HepG2 (cell line): ENCODE data around the gene TRAPPC3. TPM values are rescaled to one million over a fixed set of nuclear protein-coding genes. Genes with fewer than 3 reads are reported as not detected.
A peak's percentile ranks its signal among the peaks of the same experiment; 100 is the strongest.

Source experiments
- ATF5 ChIP-seq: sonication (generic); formaldehyde crosslinking; IDR thresholded peaks from 2 replicates; pipeline ENCODE4 v1.4.0; 2020; ENCODE audit warnings: mild to moderate bottlenecking, low read depth, missing genetic modification reagents
- ATM ChIP-seq: fragments of 450-650 bp; IDR thresholded peaks from 2 replicates; pipeline ENCODE4 v1.7.1; 2017; ENCODE audit warnings: mild to moderate bottlenecking, borderline replicate concordance
- BRD4 ChIP-seq: sonication (generic); formaldehyde crosslinking; IDR thresholded peaks from 2 replicates; pipeline ENCODE4 v1.4.0; 2020; ENCODE audit warnings: missing genetic modification reagents
- DBP ChIP-seq: sonication (generic); formaldehyde crosslinking; IDR thresholded peaks from 2 replicates; pipeline ENCODE4 v1.4.0; 2020; ENCODE audit warnings: missing genetic modification reagents; ENCODE audit errors: not compliant biosample characterization
- FOXO4 ChIP-seq: sonication (generic); formaldehyde crosslinking; conservative IDR thresholded peaks from 2 replicates; pipeline ENCODE4 v1.8.1; 2023; ENCODE audit warnings: missing genetic modification reagents
- HNF4G ChIP-seq, 2 experiments: sonication (generic) in 1 of 2; formaldehyde crosslinking in 1 of 2; IDR thresholded peaks; 2 replicates each; pipeline versions ENCODE4 v1.4.0 to v1.6.1; 2011 to 2020; ENCODE audit warnings: borderline replicate concordance in 2 of 2, low read depth in 2 of 2, mild to moderate bottlenecking in 2 of 2, low read length in 1 of 2, missing genetic modification reagents in 1 of 2, moderate library complexity in 1 of 2
- JUND ChIP-seq: sonication (generic); formaldehyde crosslinking; IDR thresholded peaks from 2 replicates; pipeline ENCODE4 v1.8.0; 2022; ENCODE audit warnings: mild to moderate bottlenecking, missing genetic modification reagents
- MEF2D ChIP-seq: sonication (generic); formaldehyde crosslinking; IDR thresholded peaks from 2 replicates; pipeline ENCODE4 v1.5.1; 2020; ENCODE audit warnings: mild to moderate bottlenecking, missing genetic modification reagents
- RCOR2 ChIP-seq: IDR thresholded peaks from 2 replicates; pipeline ENCODE4 v1.6.1; 2016; ENCODE audit warnings: missing biosample characterization, missing genetic modification reagents
- SOX5 ChIP-seq: IDR thresholded peaks from 2 replicates; pipeline ENCODE4 v1.6.1; 2016; ENCODE audit warnings: borderline replicate concordance
- ZBTB3 ChIP-seq: sonication (generic); formaldehyde crosslinking; IDR thresholded peaks from 2 replicates; pipeline ENCODE4 v1.4.0; 2020; ENCODE audit warnings: low read depth, mild to moderate bottlenecking, moderate library complexity, missing genetic modification reagents, borderline replicate concordance
- ZBTB7B ChIP-seq: sonication (generic); formaldehyde crosslinking; IDR thresholded peaks from 2 replicates; pipeline ENCODE4 v1.4.0; 2020; ENCODE audit warnings: missing genetic modification reagents
- ZNF441 ChIP-seq: sonication (generic); formaldehyde crosslinking; IDR thresholded peaks from 2 replicates; pipeline ENCODE4 v1.7.0; 2021; ENCODE audit warnings: missing genetic modification reagents, borderline replicate concordance
- ZNF547 ChIP-seq: sonication (generic); formaldehyde crosslinking; IDR thresholded peaks from 2 replicates; pipeline ENCODE4 v1.5.1; 2020; ENCODE audit warnings: mild to moderate bottlenecking, missing genetic modification reagents
- ZNF619 ChIP-seq: sonication (generic); formaldehyde crosslinking; IDR thresholded peaks from 2 replicates; pipeline ENCODE4 v1.4.0; 2020; ENCODE audit warnings: mild to moderate bottlenecking, missing genetic modification reagents
- ZNF672 ChIP-seq: sonication (generic); formaldehyde crosslinking; IDR thresholded peaks from 2 replicates; pipeline ENCODE4 v1.8.1; 2022; ENCODE audit warnings: missing genetic modification reagents
- ZNF704 ChIP-seq: sonication (generic); formaldehyde crosslinking; IDR thresholded peaks from 2 replicates; pipeline ENCODE4 v1.8.1; 2023; ENCODE audit warnings: mild to moderate bottlenecking, inconsistent platforms, moderate library complexity, missing genetic modification reagents, borderline replicate concordance
- polyA plus RNA-seq, 8 experiments: library from polyadenylated mRNA; depleted of rRNA in 3 of 8; stranded (reverse) in 7 of 8; unstranded in 1 of 8; fragments of >200 nt; fragmentation: Illumina TruSeq in 4 of 8; extraction: Trizol in 4 of 8; gene quantifications; 2 replicates each; pipeline versions ENCODE4 v1.2.1 to v1.2.3, GENCODE V29; 2011 to 2016; ENCODE audit warnings: low read depth in 4 of 8, missing spikeins in 1 of 8, mixed read lengths in 1 of 8; ENCODE audit not compliant: insufficient read depth in 1 of 8
- total RNA-seq, 5 experiments: library from RNA; depleted of rRNA; stranded (reverse); fragments of >200 nt; fragmentation: Illumina TruSeq; extraction: Trizol; gene quantifications; 2 replicates each; pipeline ENCODE4 v1.2.3, GENCODE V29; 2016; ENCODE audit warnings: low read depth in 1 of 5
- TF ChIP-seq, protein P1 (sequence below): sonication (generic); formaldehyde crosslinking; IDR thresholded peaks from 2 replicates; pipeline ENCODE4 v1.4.0; 2020; ENCODE audit warnings: missing genetic modification reagents

TRAPPC3 gene
- total and polyA plus RNA-seq, 2 of the 13 experiments (the other 11 are each of a cell fraction or from before 2014, with no cell fraction given) = 53.7 to 62.4 TPM

GRCh38 chr1:36155408-36156328 is 6.4 kb upstream of the TRAPPC3 start, which contains the start of gene MAP7D1 (continued):
- no peak; the same call in 1 of the 2 replicates for TF ChIP-seq ZNF441 (CRISPR knock-in tag)
- 0 out of 2 replicates have a peak, but pooled peaks have one; percentile 49 for TF ChIP-seq MEF2D (CRISPR knock-in tag)
- TF ChIP-seq ZNF619 (CRISPR knock-in tag) = no peak
- TF ChIP-seq ZNF672 (CRISPR knock-in tag) = no peak
- TF ChIP-seq FOXO4 = no peak
- no peak for TF ChIP-seq ATF5
- TF ChIP-seq, protein P1, sequence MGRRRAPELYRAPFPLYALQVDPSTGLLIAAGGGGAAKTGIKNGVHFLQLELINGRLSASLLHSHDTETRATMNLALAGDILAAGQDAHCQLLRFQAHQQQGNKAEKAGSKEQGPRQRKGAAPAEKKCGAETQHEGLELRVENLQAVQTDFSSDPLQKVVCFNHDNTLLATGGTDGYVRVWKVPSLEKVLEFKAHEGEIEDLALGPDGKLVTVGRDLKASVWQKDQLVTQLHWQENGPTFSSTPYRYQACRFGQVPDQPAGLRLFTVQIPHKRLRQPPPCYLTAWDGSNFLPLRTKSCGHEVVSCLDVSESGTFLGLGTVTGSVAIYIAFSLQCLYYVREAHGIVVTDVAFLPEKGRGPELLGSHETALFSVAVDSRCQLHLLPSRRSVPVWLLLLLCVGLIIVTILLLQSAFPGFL (CRISPR knock-in tag) = no peak
- TF ChIP-seq DBP (CRISPR knock-in tag) = no peak
- no peak for TF ChIP-seq SOX5 (CRISPR knock-in tag)
- no peak for TF ChIP-seq RCOR2
- no peak for TF ChIP-seq BRD4 (CRISPR knock-in tag)
- TF ChIP-seq HNF4G (IDR thresholded peaks at IDR 0.05; ENCODE audit: borderline replicate concordance, low read depth, low read length) = no peak
- no peak for TF ChIP-seq HNF4G (CRISPR knock-in tag; IDR thresholded peaks at IDR 0.05; ENCODE audit: borderline replicate concordance, low read depth)
- no peak for TF ChIP-seq ZNF704 (CRISPR knock-in tag)
- TF ChIP-seq ZNF547 (CRISPR knock-in tag) = no peak
- no peak for TF ChIP-seq ATM
- TF ChIP-seq ZBTB7B (CRISPR knock-in tag) = peak; percentile 85; the same call in 1 of the 2 replicates
- peak; percentile 89 for TF ChIP-seq JUND (CRISPR knock-in tag)
- TF ChIP-seq ZBTB3 (CRISPR knock-in tag) = no peak
